Uterine smooth muscle cell (primary cell): ENCODE results near the gene VIP. TPM values are rescaled to one million over a fixed set of nuclear protein-coding genes. Genes with fewer than 3 reads are reported as not detected.

Source experiments
- total RNA-seq: library from RNA; depleted of rRNA; stranded (reverse); fragments of >200 nt; gene quantifications from 2 replicates; pipeline ENCODE4 v1.2.3, GENCODE V29; 2014

The VIP gene
- total RNA-seq = not detected in 2 replicates

GRCh38 chr6:152750694-152751093, at the start of gene VIP:
TSS of gene VIP (plus strand) at chr6:152750797. CDS start at chr6:152752178, 1,381 bp downstream.

Other genes with a start within 250 kb of the VIP start
- 123 and 217 TPM in 2 replicates for gene SYNE1, start 113.4 kb upstream of the VIP start, total RNA-seq
- gene MYCT1, start 52.9 kb upstream of the VIP start, total RNA-seq = under 0.01 and 0.11 TPM in 2 replicates
- 10.9 and 34.6 TPM in 2 replicates for gene FBXO5, start 232.2 kb downstream of the VIP start, total RNA-seq